Activated B cell treated with CpG ODN at 0.5 μM for 24 hours (primary cell): ENCODE results near the gene NASP. TPM values are rescaled to one million over a fixed set of nuclear protein-coding genes. Genes with fewer than 3 reads are reported as not detected.

Experiments
- ATAC-seq: fragments of 200-7000 bp; cut with Tn5 transposase; one replicate; pipeline ENCODE4 v1.10.0; 2021; ENCODE audit warnings: low read depth, mild to moderate bottlenecking, moderate library complexity
- CTCF ChIA-PET: fragments of 350-600 bp; sonication (Branson Sonifier 250); formaldehyde crosslinking; loops from one replicate; lab custom pipeline; 2021; ENCODE audit warnings: antibody characterized with exemption; lab: Charles Lee
- POLR2A ChIA-PET: fragments of 350-600 bp; sonication (Branson Sonifier 250); formaldehyde crosslinking; loops from one replicate; lab custom pipeline; 2021; ENCODE audit warnings: antibody characterized with exemption; lab: Charles Lee
- DNase-seq: peaks from one replicate; pipeline ENCODE4 v3.0.0; 2022
- H3K27ac Mint-ChIP-seq: one replicate; pipeline ENCODE4 v1.8.0; 2020; ENCODE audit warnings: mixed read lengths
- H3K27me3 Mint-ChIP-seq: one replicate; pipeline ENCODE4 v1.8.0; 2021; ENCODE audit warnings: mixed read lengths
- H3K36me3 Mint-ChIP-seq: one replicate; pipeline ENCODE4 v1.8.0; 2021; ENCODE audit warnings: low read depth, mixed read lengths
- H3K4me1 Mint-ChIP-seq: one replicate; pipeline ENCODE4 v1.8.0; 2021; ENCODE audit warnings: mixed read lengths
- H3K4me3 Mint-ChIP-seq: one replicate; pipeline ENCODE4 v1.8.0; 2020; ENCODE audit warnings: mild to moderate bottlenecking, mixed read lengths
- H3K9me3 Mint-ChIP-seq: one replicate; pipeline ENCODE4 v1.8.0; 2020; ENCODE audit warnings: mixed read lengths
- CTCF ChIP-seq: fragments of 200-600 bp; IDR thresholded peaks from one replicate; pipeline ENCODE4 v1.8.0; 2022; ENCODE audit warnings: antibody characterized with exemption, mild to moderate bottlenecking
- intact Hi-C: fragments of 100-400 bp; cut with micrococcal nuclease; formaldehyde crosslinking; loops from one replicate; pipeline ENCODE4 v1.15.1; 2024
- total RNA-seq: library from RNA; stranded (reverse); gene quantifications from 2 replicates; pipeline ENCODE4 v1.2.3, GENCODE V29; 2022

The NASP gene
- total RNA-seq, 1 donor from 2014 or later: 204 TPM

GRCh38 chr1:45542591-45542990, 41.2 kb upstream of the NASP start:
- peak overlapping the region; percentile 50 for H3K27ac Mint-ChIP-seq
- DNase-seq: no peak
- H3K4me1 Mint-ChIP-seq: peaks cover 56% of the 10 kb centered on the region
- H3K36me3 Mint-ChIP-seq: no peaks in the 10 kb centered on the region
- ChIA-PET CTCF (interaction anchor here (4.3 kb wide), 1 partner anchor 27 kb away, joined by 23 read pairs; no protein-coding TSS in a partner anchor), POLR2A (interaction anchor here (0.7 to 13.9 kb wide), 4 partner anchors 8 to 702 kb away, joined by 10 to 457 read pairs (median 32); partner anchors contain the start of genes AKR1A1, NASP and PRDX1)
- no peaks in the 10 kb centered on the region for H3K9me3 Mint-ChIP-seq
- H3K27me3 Mint-ChIP-seq: no peaks in the 10 kb centered on the region
- no peak overlapping the region for H3K4me3 Mint-ChIP-seq
- TF ChIP-seq CTCF: no peak
- intact Hi-C loops: no loop called here
- ATAC-seq: no peak

GRCh38 chr1:45543581-45544417, 40.0 kb upstream of the NASP start:
- CTCF ChIA-PET: interaction anchor here (1.1 to 4.3 kb wide), 4 partner anchors 23 to 31 kb away, joined by 5 to 23 read pairs (median 8); partner anchors contain the start of gene PRDX1
- H3K36me3 Mint-ChIP-seq: no peaks in the 10 kb centered on the region

GRCh38 chr1:45544530-45544929, 39.3 kb upstream of the NASP start:
- Mint-ChIP-seq H3K36me3 (no peaks in the 10 kb centered on the region), H3K9me3 (no peaks in the 10 kb centered on the region), H3K27me3 (no peaks in the 10 kb centered on the region), H3K4me3 (peak overlapping the region; percentile 28), H3K4me1 (peaks cover 56% of the 10 kb centered on the region), H3K27ac (peak overlapping the region; percentile 94)
- TF ChIP-seq CTCF: no peak
- intact Hi-C loops: loop anchor here (1.0 kb wide), 1 partner anchor 40 kb away; the partner anchor contains the start of gene NASP
- DNase-seq: no peak
- POLR2A ChIA-PET: interaction anchor here (0.6 to 13.9 kb wide), 15 partner anchors 10 to 823 kb away, joined by 3 to 457 read pairs (median 8); partner anchors contain the start of genes CCDC163, MMACHC, MUTYH and NASP
- CTCF ChIA-PET: interaction anchor here (1.1 to 4.3 kb wide), 5 partner anchors 24 to 184 kb away, joined by 3 to 23 read pairs (median 6); partner anchors contain the start of gene PRDX1
- no peak for ATAC-seq

More at GRCh38 chr1:45543581-45544417, 40.0 kb upstream of the NASP start:
- peak overlapping the region; percentile 94 for H3K27ac Mint-ChIP-seq
- no peak for TF ChIP-seq CTCF
- peak; percentile 55 for DNase-seq
- POLR2A ChIA-PET: interaction anchor here (0.6 to 13.9 kb wide), 18 partner anchors 8 to 1892 kb away, joined by 3 to 457 read pairs (median 7); partner anchors contain the start of genes MUTYH, NASP, PLK3 and PRDX1
- peak overlapping the region; percentile 76 for H3K4me3 Mint-ChIP-seq
- H3K9me3 Mint-ChIP-seq: no peaks in the 10 kb centered on the region
- H3K27me3 Mint-ChIP-seq: no peaks in the 10 kb centered on the region
- peaks cover 56% of the 10 kb centered on the region for H3K4me1 Mint-ChIP-seq
- intact Hi-C loops: loop anchor here (1.0 kb wide), 2 partner anchors 21 to 41 kb away; partner anchors contain the start of gene NASP
- peak; percentile 84 for ATAC-seq

GRCh38 chr1:45545019-45545493, 38.8 kb upstream of the NASP start:
- ChIA-PET POLR2A (interaction anchor here (0.6 to 13.9 kb wide), 12 partner anchors 9 to 823 kb away, joined by 3 to 457 read pairs (median 8); partner anchors contain the start of genes CCDC163, MMACHC, MUTYH and NASP), CTCF (interaction anchor here (0.6 to 4.3 kb wide), 6 partner anchors 24 to 761 kb away, joined by 3 to 23 read pairs (median 6); partner anchors contain the start of gene PRDX1)
- no peak for TF ChIP-seq CTCF
- Mint-ChIP-seq H3K4me1 (peaks cover 56% of the 10 kb centered on the region), H3K27me3 (no peaks in the 10 kb centered on the region), H3K36me3 (no peaks in the 10 kb centered on the region), H3K9me3 (no peaks in the 10 kb centered on the region), H3K27ac (peak overlapping the region; percentile 85), H3K4me3 (peak overlapping the region; percentile 67)
- ATAC-seq (peak; percentile 28), DNase-seq (peak; percentile 18)
- intact Hi-C loops: no loop called here
